Endothelial cell of umbilical vein (primary cell): ENCODE results near the gene PITPNM3. TPM values are rescaled to one million over a fixed set of nuclear protein-coding genes. Genes with fewer than 3 reads are reported as not detected.
A peak's percentile ranks its signal among the peaks of the same experiment; 100 is the strongest.

Source experiments
- BruUV-seq: library from RNA; stranded (reverse); fragments of 400-500 nt; replicated peaks from 2 replicates; lab custom pipeline; 2021; lab: Mats Ljungman, UMichigan
- CTCF ChIA-PET: fragments of 300-600, 350-600 bp; sonication (Branson Sonifier 250); formaldehyde crosslinking; loops from one replicate; lab custom pipeline; 2021; ENCODE audit warnings: antibody characterized with exemption, inconsistent platforms; lab: Charles Lee
- POLR2A ChIA-PET: fragments of 300-600, 350-600 bp; sonication (Branson Sonifier 250); formaldehyde crosslinking; loops from one replicate; lab custom pipeline; 2021; ENCODE audit warnings: antibody characterized with exemption, inconsistent platforms; lab: Charles Lee
- DNase-seq: peaks from one replicate; pipeline ENCODE4 v3.0.0-alpha.2; 2011; ENCODE audit warnings: low read depth, low spot score
- FAIRE-seq: peaks from 2 replicates; lab custom pipeline; 2011; peaks lifted over from hg19 to GRCh38; lab: Jason Lieb, UNC
- H2AFZ ChIP-seq: 2 replicates; pipeline ENCODE4 v1.6.0; 2012; ENCODE audit warnings: low read depth, low read length, control low read depth, inconsistent platforms
- H3K27ac ChIP-seq: 2 replicates; pipeline ENCODE4 v1.5.1; 2011; ENCODE audit warnings: low read depth, mild to moderate bottlenecking, control low read depth, low read length, moderate library complexity; ENCODE audit not compliant: insufficient read depth
- H3K27me3 ChIP-seq, 2 experiments: 2 replicates each; pipeline versions ENCODE4 v1.6.0 to v1.6.1; 2011; ENCODE audit warnings: low read length in 2 of 2, mixed read lengths in 1 of 2; ENCODE audit not compliant: control insufficient read depth in 2 of 2, insufficient read depth in 2 of 2
- H3K36me3 ChIP-seq, 2 experiments: 2 replicates in 1 of 2; 3 replicates in 1 of 2; pipeline ENCODE4 v1.5.1; 2011; ENCODE audit warnings: low read length in 2 of 2, mild to moderate bottlenecking in 1 of 2, moderate library complexity in 1 of 2; ENCODE audit not compliant: control insufficient read depth in 2 of 2, insufficient read depth in 2 of 2; ENCODE audit errors: extremely low read depth in 1 of 2
- H3K4me1 ChIP-seq: 3 replicates; pipeline ENCODE4 v1.5.1; 2011; ENCODE audit warnings: mild to moderate bottlenecking, low read length; ENCODE audit not compliant: control insufficient read depth, insufficient read depth; ENCODE audit errors: extremely low read depth
- H3K4me2 ChIP-seq: 2 replicates; pipeline ENCODE4 v1.6.1; 2011; ENCODE audit warnings: low read length, control low read depth, mixed read lengths; ENCODE audit not compliant: insufficient read depth
- H3K4me3 ChIP-seq, 3 experiments: fragments of 200-600 bp in 1 of 3; sonication (generic), shearing (Covaris generic) in 1 of 3; replicated peaks in 1 of 3; 2 replicates each; pipeline ENCODE4 v1.5.1; 2011 to 2016; ENCODE audit warnings: control low read depth in 3 of 3, low read length in 3 of 3, mild to moderate bottlenecking in 2 of 3, inconsistent platforms in 1 of 3, low read depth in 1 of 3, moderate library complexity in 1 of 3; ENCODE audit not compliant: insufficient read depth in 1 of 3
- H3K79me2 ChIP-seq: 2 replicates; pipeline ENCODE4 v1.6.0; 2012; ENCODE audit warnings: low read length, inconsistent platforms; ENCODE audit not compliant: control insufficient read depth, insufficient read depth
- H3K9ac ChIP-seq: replicated peaks from 2 replicates; pipeline ENCODE3; 2011; ENCODE audit warnings: low read length, control low read depth; ENCODE audit not compliant: insufficient read depth; ENCODE audit errors: extremely low read depth
- H3K9me1 ChIP-seq: replicated peaks from 3 replicates; pipeline ENCODE4 v1.6.0; 2011; ENCODE audit warnings: mild to moderate bottlenecking, low read length; ENCODE audit not compliant: control insufficient read depth, insufficient read depth; ENCODE audit errors: extremely low read depth
- H3K9me3 ChIP-seq: replicated peaks from 2 replicates; pipeline ENCODE4 v1.5.1; 2012; ENCODE audit warnings: low read length, inconsistent platforms; ENCODE audit not compliant: control insufficient read depth, insufficient read depth
- H4K20me1 ChIP-seq: replicated peaks from 2 replicates; pipeline ENCODE3; 2011; ENCODE audit warnings: mild to moderate bottlenecking, low read length; ENCODE audit not compliant: control insufficient read depth, insufficient read depth; ENCODE audit errors: extremely low read depth
- EZH2 ChIP-seq: IDR thresholded peaks from 2 replicates; pipeline ENCODE4 v1.6.1; 2012; ENCODE audit warnings: borderline replicate concordance, low read depth, mild to moderate bottlenecking, moderate library complexity, low read length, inconsistent platforms; ENCODE audit not compliant: severe bottlenecking
- FOS ChIP-seq: IDR thresholded peaks from 2 replicates; pipeline ENCODE4 v1.6.1; 2011; ENCODE audit warnings: mild to moderate bottlenecking, low read length, moderate library complexity, borderline replicate concordance; ENCODE audit not compliant: insufficient read depth
- GATA2 ChIP-seq: IDR thresholded peaks from 2 replicates; pipeline ENCODE4 v1.7.0; 2011; ENCODE audit warnings: low read depth, mild to moderate bottlenecking, moderate library complexity, mixed read lengths, low read length; ENCODE audit not compliant: insufficient read length, insufficient read depth
- MAX ChIP-seq: IDR thresholded peaks from 2 replicates; pipeline ENCODE4 v1.6.1; 2011; ENCODE audit not compliant: insufficient read depth, insufficient read length
- MYC ChIP-seq: IDR thresholded peaks from one replicate; pipeline ENCODE4 v1.6.1; 2011; ENCODE audit warnings: mild to moderate bottlenecking, low read depth, low read length
- POLR2A ChIP-seq: IDR thresholded peaks from 2 replicates; pipeline ENCODE4 v1.6.1; 2012; ENCODE audit warnings: low read depth, mild to moderate bottlenecking, control low read depth, low read length
- POLR2AphosphoS5 ChIP-seq: IDR thresholded peaks from 2 replicates; pipeline ENCODE4 v1.6.1; 2012; ENCODE audit warnings: low read depth, mild to moderate bottlenecking, control low read depth, low read length, moderate library complexity; ENCODE audit not compliant: insufficient read depth
- dilution Hi-C: fragments of 300-500 bp; cut with MboI; formaldehyde crosslinking; loops from one replicate; pipeline ENCODE4 v1.15.0; 2019; ENCODE audit warnings: low sequenced_read_pairs; ENCODE audit not compliant: extremely low pct_ligation_motif_present
- intact Hi-C: fragments of 100-400 bp; cut with micrococcal nuclease; formaldehyde crosslinking; loops from one replicate; pipeline ENCODE4 v1.10.0; 2022
- polyA plus RNA-seq, 4 experiments: library from polyadenylated mRNA; depleted of rRNA in 3 of 4; stranded (reverse) in 3 of 4; unstranded in 1 of 4; fragments of >200 nt; gene quantifications; 2 replicates each; pipeline versions ENCODE4 v1.2.1 to v1.2.3, GENCODE V29; 2011 to 2012; ENCODE audit warnings: missing spikeins in 1 of 4
- total RNA-seq: library from RNA; stranded (reverse); gene quantifications from 2 replicates; pipeline ENCODE4 v1.2.3, GENCODE V29; 2021

The PITPNM3 gene
- total and polyA plus RNA-seq, 2 donors (not counting 3 experiments of a cell fraction or from before 2014, with no cell fraction given) = 1.0 to 1.9 TPM

GRCh38 chr17:6599364-6599763, 43.0 kb upstream of the PITPNM3 start:
- ChIA-PET CTCF (interaction anchor here (2.1 to 5.6 kb wide), 2 partner anchors 8 to 127 kb away, joined by 7 to 39 read pairs; no protein-coding TSS in a partner anchor), POLR2A (no interaction called here)
- peak; percentile 86 for DNase-seq

GRCh38 chr17:6597727-6598126, 41.4 kb upstream of the PITPNM3 start:
- POLR2A ChIA-PET = no interaction called here
- no TSS peak for BruUV-seq
- H3K4me3 ChIP-seq = no peak overlapping the region
- H3K36me3 ChIP-seq = peaks cover 7 to 18% of the 10 kb centered on the region in 2 experiments
- H3K9me1 ChIP-seq = no peaks in the 10 kb centered on the region
- H3K27me3 ChIP-seq = no peaks in the 10 kb centered on the region
- H3K27ac ChIP-seq = no peak overlapping the region
- CTCF ChIA-PET = interaction anchor here (0.8 to 5.6 kb wide), 5 partner anchors 9 to 125 kb away, joined by 3 to 39 read pairs (median 4); no protein-coding TSS in a partner anchor
- DNase-seq (no peak), FAIRE-seq (no peak)
- no peaks in the 10 kb centered on the region for H3K9me3 ChIP-seq
- dilution Hi-C loops = no loop called here
- H3K4me2 ChIP-seq = no peak overlapping the region
- H4K20me1 ChIP-seq = no peaks in the 10 kb centered on the region
- intact Hi-C loops = no loop called here
- no peak overlapping the region for H2AFZ ChIP-seq
- H3K9ac ChIP-seq = no peak overlapping the region
- TF ChIP-seq EZH2 (no peak), MYC (no peak), MAX (no peak), POLR2A (no peak), GATA2 (no peak)
- H3K4me1 ChIP-seq = no peaks in the 10 kb centered on the region
- H3K79me2 ChIP-seq = no peaks in the 10 kb centered on the region

More at GRCh38 chr17:6599364-6599763, 43.0 kb upstream of the PITPNM3 start:
- Histone ChIP-seq H3K4me1 (no peaks in the 10 kb centered on the region), H3K79me2 (no peaks in the 10 kb centered on the region), H3K36me3 (peaks cover 11 to 18% of the 10 kb centered on the region in 2 experiments), H3K4me3 (no peak overlapping the region), H3K4me2 (no peak overlapping the region), H2AFZ (no peak overlapping the region), H3K9me1 (no peaks in the 10 kb centered on the region), H3K9ac (no peak overlapping the region), H4K20me1 (no peaks in the 10 kb centered on the region), H3K9me3 (no peaks in the 10 kb centered on the region), H3K27me3 (no peaks in the 10 kb centered on the region), H3K27ac (no peak overlapping the region)
- dilution Hi-C loops (no loop called here), intact Hi-C loops (no loop called here)
- TF ChIP-seq FOS = no peak
- TF ChIP-seq POLR2A = no peak
- no peak for TF ChIP-seq EZH2
- TF ChIP-seq MAX = no peak
- TF ChIP-seq GATA2 = no peak
- no peak for TF ChIP-seq POLR2AphosphoS5
- no peak for FAIRE-seq
- BruUV-seq = no TSS peak
